ENCODE measurements around the gene ARID3A.

DNA sequence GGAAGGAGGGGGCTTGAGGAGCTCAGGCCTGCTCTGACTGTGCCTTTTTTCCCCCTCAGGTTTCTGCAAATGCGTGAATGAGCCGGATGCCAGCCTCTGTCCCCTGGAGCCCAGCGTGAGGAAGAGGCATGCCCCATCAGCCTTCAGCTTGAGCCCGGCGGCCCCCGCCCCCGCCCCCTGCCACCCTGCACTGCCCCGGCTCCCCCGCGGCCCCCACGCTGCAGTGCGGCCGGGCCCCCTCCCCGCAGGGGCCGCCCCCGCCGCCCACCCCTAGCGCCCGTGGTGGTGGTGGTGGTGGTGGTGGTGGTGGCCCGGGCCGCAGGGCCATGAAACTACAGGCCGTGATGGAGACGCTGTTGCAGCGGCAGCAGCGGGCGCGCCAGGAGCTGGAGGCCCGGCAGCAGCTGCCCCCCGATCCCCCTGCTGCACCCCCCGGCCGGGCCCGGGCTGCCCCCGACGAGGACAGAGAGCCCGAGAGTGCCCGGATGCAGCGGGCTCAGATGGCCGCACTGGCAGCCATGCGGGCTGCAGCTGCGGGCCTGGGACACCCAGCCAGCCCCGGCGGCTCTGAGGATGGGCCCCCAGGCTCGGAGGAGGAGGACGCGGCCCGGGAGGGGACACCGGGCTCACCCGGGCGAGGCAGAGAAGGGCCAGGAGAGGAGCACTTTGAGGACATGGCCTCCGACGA lies 3.5 kb downstream of the ARID3A start:
- TF ChIP-seq, protein P1, sequence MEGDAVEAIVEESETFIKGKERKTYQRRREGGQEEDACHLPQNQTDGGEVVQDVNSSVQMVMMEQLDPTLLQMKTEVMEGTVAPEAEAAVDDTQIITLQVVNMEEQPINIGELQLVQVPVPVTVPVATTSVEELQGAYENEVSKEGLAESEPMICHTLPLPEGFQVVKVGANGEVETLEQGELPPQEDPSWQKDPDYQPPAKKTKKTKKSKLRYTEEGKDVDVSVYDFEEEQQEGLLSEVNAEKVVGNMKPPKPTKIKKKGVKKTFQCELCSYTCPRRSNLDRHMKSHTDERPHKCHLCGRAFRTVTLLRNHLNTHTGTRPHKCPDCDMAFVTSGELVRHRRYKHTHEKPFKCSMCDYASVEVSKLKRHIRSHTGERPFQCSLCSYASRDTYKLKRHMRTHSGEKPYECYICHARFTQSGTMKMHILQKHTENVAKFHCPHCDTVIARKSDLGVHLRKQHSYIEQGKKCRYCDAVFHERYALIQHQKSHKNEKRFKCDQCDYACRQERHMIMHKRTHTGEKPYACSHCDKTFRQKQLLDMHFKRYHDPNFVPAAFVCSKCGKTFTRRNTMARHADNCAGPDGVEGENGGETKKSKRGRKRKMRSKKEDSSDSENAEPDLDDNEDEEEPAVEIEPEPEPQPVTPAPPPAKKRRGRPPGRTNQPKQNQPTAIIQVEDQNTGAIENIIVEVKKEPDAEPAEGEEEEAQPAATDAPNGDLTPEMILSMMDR (IDR thresholded peaks at IDR 0.05; ENCODE audit: insufficient read depth, low read length, poor library complexity, severe bottlenecking), result no peak
- TF ChIP-seq EZH2phosphoT487 (conservative IDR thresholded peaks at IDR 0.05; ENCODE audit: low read length), result no peak
